Endothelial cell of umbilical vein (primary cell): ENCODE results near the gene P3H2. TPM values are rescaled to one million over a fixed set of nuclear protein-coding genes. Genes with fewer than 3 reads are reported as not detected.

Experiments
- BruUV-seq: library from RNA; stranded (reverse); fragments of 400-500 nt; replicated peaks from 2 replicates; lab custom pipeline; 2021; lab: Mats Ljungman, UMichigan
- CTCF ChIA-PET: fragments of 300-600, 350-600 bp; sonication (Branson Sonifier 250); formaldehyde crosslinking; loops from one replicate; lab custom pipeline; 2021; ENCODE audit warnings: antibody characterized with exemption, inconsistent platforms; lab: Charles Lee
- POLR2A ChIA-PET: fragments of 300-600, 350-600 bp; sonication (Branson Sonifier 250); formaldehyde crosslinking; loops from one replicate; lab custom pipeline; 2021; ENCODE audit warnings: antibody characterized with exemption, inconsistent platforms; lab: Charles Lee
- DNase-seq: peaks from one replicate; pipeline ENCODE4 v3.0.0-alpha.2; 2011; ENCODE audit warnings: low read depth, low spot score
- FAIRE-seq: peaks from 2 replicates; lab custom pipeline; 2011; peaks lifted over from hg19 to GRCh38; lab: Jason Lieb, UNC
- H2AFZ ChIP-seq: 2 replicates; pipeline ENCODE4 v1.6.0; 2012; ENCODE audit warnings: low read depth, low read length, control low read depth, inconsistent platforms
- H3K27ac ChIP-seq: 2 replicates; pipeline ENCODE4 v1.5.1; 2011; ENCODE audit warnings: low read depth, mild to moderate bottlenecking, control low read depth, low read length, moderate library complexity; ENCODE audit not compliant: insufficient read depth
- H3K27me3 ChIP-seq, 2 experiments: 2 replicates each; pipeline versions ENCODE4 v1.6.0 to v1.6.1; 2011; ENCODE audit warnings: low read length in 2 of 2, mixed read lengths in 1 of 2; ENCODE audit not compliant: control insufficient read depth in 2 of 2, insufficient read depth in 2 of 2
- H3K36me3 ChIP-seq, 2 experiments: 2 replicates in 1 of 2; 3 replicates in 1 of 2; pipeline ENCODE4 v1.5.1; 2011; ENCODE audit warnings: low read length in 2 of 2, mild to moderate bottlenecking in 1 of 2, moderate library complexity in 1 of 2; ENCODE audit not compliant: control insufficient read depth in 2 of 2, insufficient read depth in 2 of 2; ENCODE audit errors: extremely low read depth in 1 of 2
- H3K4me1 ChIP-seq: 3 replicates; pipeline ENCODE4 v1.5.1; 2011; ENCODE audit warnings: mild to moderate bottlenecking, low read length; ENCODE audit not compliant: control insufficient read depth, insufficient read depth; ENCODE audit errors: extremely low read depth
- H3K4me2 ChIP-seq: 2 replicates; pipeline ENCODE4 v1.6.1; 2011; ENCODE audit warnings: low read length, control low read depth, mixed read lengths; ENCODE audit not compliant: insufficient read depth
- H3K4me3 ChIP-seq, 3 experiments: fragments of 200-600 bp in 1 of 3; sonication (generic), shearing (Covaris generic) in 1 of 3; replicated peaks in 1 of 3; 2 replicates each; pipeline ENCODE4 v1.5.1; 2011 to 2016; ENCODE audit warnings: control low read depth in 3 of 3, low read length in 3 of 3, mild to moderate bottlenecking in 2 of 3, inconsistent platforms in 1 of 3, low read depth in 1 of 3, moderate library complexity in 1 of 3; ENCODE audit not compliant: insufficient read depth in 1 of 3
- H3K79me2 ChIP-seq: 2 replicates; pipeline ENCODE4 v1.6.0; 2012; ENCODE audit warnings: low read length, inconsistent platforms; ENCODE audit not compliant: control insufficient read depth, insufficient read depth
- H3K9ac ChIP-seq: replicated peaks from 2 replicates; pipeline ENCODE3; 2011; ENCODE audit warnings: low read length, control low read depth; ENCODE audit not compliant: insufficient read depth; ENCODE audit errors: extremely low read depth
- H3K9me1 ChIP-seq: replicated peaks from 3 replicates; pipeline ENCODE4 v1.6.0; 2011; ENCODE audit warnings: mild to moderate bottlenecking, low read length; ENCODE audit not compliant: control insufficient read depth, insufficient read depth; ENCODE audit errors: extremely low read depth
- H3K9me3 ChIP-seq: replicated peaks from 2 replicates; pipeline ENCODE4 v1.5.1; 2012; ENCODE audit warnings: low read length, inconsistent platforms; ENCODE audit not compliant: control insufficient read depth, insufficient read depth
- H4K20me1 ChIP-seq: replicated peaks from 2 replicates; pipeline ENCODE3; 2011; ENCODE audit warnings: mild to moderate bottlenecking, low read length; ENCODE audit not compliant: control insufficient read depth, insufficient read depth; ENCODE audit errors: extremely low read depth
- EZH2 ChIP-seq: IDR thresholded peaks from 2 replicates; pipeline ENCODE4 v1.6.1; 2012; ENCODE audit warnings: borderline replicate concordance, low read depth, mild to moderate bottlenecking, moderate library complexity, low read length, inconsistent platforms; ENCODE audit not compliant: severe bottlenecking
- FOS ChIP-seq: IDR thresholded peaks from 2 replicates; pipeline ENCODE4 v1.6.1; 2011; ENCODE audit warnings: mild to moderate bottlenecking, low read length, moderate library complexity, borderline replicate concordance; ENCODE audit not compliant: insufficient read depth
- GATA2 ChIP-seq: IDR thresholded peaks from 2 replicates; pipeline ENCODE4 v1.7.0; 2011; ENCODE audit warnings: low read depth, mild to moderate bottlenecking, moderate library complexity, mixed read lengths, low read length; ENCODE audit not compliant: insufficient read length, insufficient read depth
- JUN ChIP-seq: IDR thresholded peaks from 2 replicates; pipeline ENCODE4 v1.6.1; 2011; ENCODE audit warnings: borderline replicate concordance, low read depth; ENCODE audit not compliant: insufficient read length, insufficient read depth
- MAX ChIP-seq: IDR thresholded peaks from 2 replicates; pipeline ENCODE4 v1.6.1; 2011; ENCODE audit not compliant: insufficient read depth, insufficient read length
- MYC ChIP-seq: IDR thresholded peaks from one replicate; pipeline ENCODE4 v1.6.1; 2011; ENCODE audit warnings: mild to moderate bottlenecking, low read depth, low read length
- POLR2A ChIP-seq: IDR thresholded peaks from 2 replicates; pipeline ENCODE4 v1.6.1; 2012; ENCODE audit warnings: low read depth, mild to moderate bottlenecking, control low read depth, low read length
- POLR2AphosphoS5 ChIP-seq: IDR thresholded peaks from 2 replicates; pipeline ENCODE4 v1.6.1; 2012; ENCODE audit warnings: low read depth, mild to moderate bottlenecking, control low read depth, low read length, moderate library complexity; ENCODE audit not compliant: insufficient read depth
- dilution Hi-C: fragments of 300-500 bp; cut with MboI; formaldehyde crosslinking; loops from one replicate; pipeline ENCODE4 v1.15.0; 2019; ENCODE audit warnings: low sequenced_read_pairs; ENCODE audit not compliant: extremely low pct_ligation_motif_present
- intact Hi-C: fragments of 100-400 bp; cut with micrococcal nuclease; formaldehyde crosslinking; loops from one replicate; pipeline ENCODE4 v1.10.0; 2022
- polyA plus RNA-seq, 4 experiments: library from polyadenylated mRNA; depleted of rRNA in 3 of 4; stranded (reverse) in 3 of 4; unstranded in 1 of 4; fragments of >200 nt; gene quantifications; 2 replicates each; pipeline versions ENCODE4 v1.2.1 to v1.2.3, GENCODE V29; 2011 to 2012; ENCODE audit warnings: missing spikeins in 1 of 4
- total RNA-seq: library from RNA; stranded (reverse); gene quantifications from 2 replicates; pipeline ENCODE4 v1.2.3, GENCODE V29; 2021
- TF ChIP-seq, protein P1 (sequence below), 2 donors: IDR thresholded peaks; 1 replicate in 1 of 2; 2 replicates in 1 of 2; pipeline ENCODE4 v1.5.1; 2011; ENCODE audit warnings: low read length in 2 of 2, mild to moderate bottlenecking in 2 of 2, moderate library complexity in 2 of 2, control low read depth in 1 of 2, inconsistent platforms in 1 of 2, low read depth in 1 of 2; ENCODE audit not compliant: insufficient read depth in 1 of 2; ENCODE audit errors: extremely low read depth in 1 of 2

The P3H2 gene
- total and polyA plus RNA-seq, 2 donors (not counting 3 experiments of a cell fraction or from before 2014, with no cell fraction given) = 6.6 to 6.8 TPM

GRCh38 chr3:190042558-190042957 lies 78.1 kb downstream of the P3H2 start:
- dilution Hi-C loops (no loop called here), intact Hi-C loops (no loop called here)
- FAIRE-seq (no peak), DNase-seq (no peak)
- H4K20me1 ChIP-seq = no peaks in the 10 kb centered on the region
- H2AFZ ChIP-seq = no peak overlapping the region
- no peaks in the 10 kb centered on the region for H3K9me1 ChIP-seq
- H3K4me3 ChIP-seq = no peak overlapping the region
- POLR2A ChIA-PET = no interaction called here
- no peak overlapping the region for H3K27ac ChIP-seq
- H3K79me2 ChIP-seq = no peaks in the 10 kb centered on the region
- no peaks in the 10 kb centered on the region for H3K27me3 ChIP-seq
- BruUV-seq = no TSS peak
- no peak overlapping the region for H3K9ac ChIP-seq
- H3K36me3 ChIP-seq = no peaks in the 10 kb centered on the region
- no peak overlapping the region for H3K4me2 ChIP-seq
- CTCF ChIA-PET = interaction anchor here (1.5 kb wide), 1 partner anchor 78 kb away, joined by 3 read pairs; the partner anchor contains the start of gene P3H2
- H3K9me3 ChIP-seq = no peaks in the 10 kb centered on the region
- TF ChIP-seq FOS (no peak), GATA2 (no peak), MYC (no peak), MAX (no peak), EZH2 (no peak), POLR2A (no peak), POLR2AphosphoS5 (no peak), JUN (no peak)
- TF ChIP-seq, protein P1, sequence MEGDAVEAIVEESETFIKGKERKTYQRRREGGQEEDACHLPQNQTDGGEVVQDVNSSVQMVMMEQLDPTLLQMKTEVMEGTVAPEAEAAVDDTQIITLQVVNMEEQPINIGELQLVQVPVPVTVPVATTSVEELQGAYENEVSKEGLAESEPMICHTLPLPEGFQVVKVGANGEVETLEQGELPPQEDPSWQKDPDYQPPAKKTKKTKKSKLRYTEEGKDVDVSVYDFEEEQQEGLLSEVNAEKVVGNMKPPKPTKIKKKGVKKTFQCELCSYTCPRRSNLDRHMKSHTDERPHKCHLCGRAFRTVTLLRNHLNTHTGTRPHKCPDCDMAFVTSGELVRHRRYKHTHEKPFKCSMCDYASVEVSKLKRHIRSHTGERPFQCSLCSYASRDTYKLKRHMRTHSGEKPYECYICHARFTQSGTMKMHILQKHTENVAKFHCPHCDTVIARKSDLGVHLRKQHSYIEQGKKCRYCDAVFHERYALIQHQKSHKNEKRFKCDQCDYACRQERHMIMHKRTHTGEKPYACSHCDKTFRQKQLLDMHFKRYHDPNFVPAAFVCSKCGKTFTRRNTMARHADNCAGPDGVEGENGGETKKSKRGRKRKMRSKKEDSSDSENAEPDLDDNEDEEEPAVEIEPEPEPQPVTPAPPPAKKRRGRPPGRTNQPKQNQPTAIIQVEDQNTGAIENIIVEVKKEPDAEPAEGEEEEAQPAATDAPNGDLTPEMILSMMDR (IDR thresholded peaks at IDR 0.05; ENCODE audit: extremely low read depth in 1 of 2, insufficient read depth in 1 of 2, low read depth in 1 of 2, low read length in 2 of 2) = no peak
- no peaks in the 10 kb centered on the region for H3K4me1 ChIP-seq
